Measurements from ENCODE around the gene KCTD4. TPM values are rescaled to one million over a fixed set of nuclear protein-coding genes. Genes with fewer than 3 reads are reported as not detected.

KCTD4 gene
- total and polyA plus RNA-seq, 10 of the 15 experiments (the other 5 are each of a cell fraction or from before 2014, with no cell fraction given), result 0.09 TPM; not detected in 9

DNA sequence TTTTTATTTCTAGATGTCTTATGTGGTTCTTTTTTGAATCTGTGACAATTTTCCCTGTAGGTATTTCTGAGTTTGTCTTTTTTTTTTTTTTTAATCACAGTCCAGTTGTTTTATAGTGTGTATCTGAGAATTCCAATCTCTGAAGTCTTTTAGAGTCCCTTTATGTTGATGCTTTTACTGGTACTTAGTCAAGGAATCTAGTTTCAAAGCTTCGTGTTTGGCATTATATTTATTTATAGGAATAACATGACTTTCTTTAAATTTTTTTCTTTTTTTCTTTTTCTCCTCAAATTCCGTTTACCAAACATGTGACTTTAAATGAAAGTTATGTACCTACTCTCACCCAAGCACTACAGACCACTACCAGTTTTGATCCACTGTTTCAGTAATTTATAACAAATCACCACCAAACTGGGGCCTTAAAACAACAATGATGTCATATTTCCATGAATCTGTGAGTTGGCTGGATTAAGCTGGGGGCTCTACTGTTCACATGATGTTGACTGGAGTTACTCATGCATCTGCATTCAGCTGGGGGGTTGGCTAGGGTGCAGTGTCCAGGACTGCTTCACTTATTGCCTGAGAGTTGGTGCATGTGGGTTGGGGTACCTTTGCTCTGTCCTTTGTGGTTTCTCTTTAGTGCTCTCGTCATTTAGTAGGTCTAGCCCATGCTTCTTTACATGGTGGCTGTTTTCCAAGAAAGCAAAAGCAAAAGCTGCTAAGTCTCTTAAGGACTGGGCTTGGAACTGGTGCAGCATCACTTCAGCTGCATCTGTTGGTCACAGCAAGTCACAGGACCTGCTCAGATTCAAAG lies 22.3 kb downstream of the KCTD4 start (continued):
- no peak for TF ChIP-seq ZBTB40 (IDR thresholded peaks at IDR 0.05; ENCODE audit: borderline replicate concordance)
- no peak for TF ChIP-seq GATAD2B (conservative IDR thresholded peaks at IDR 0.05; ENCODE audit: low read depth)
- no peak for TF ChIP-seq ZNF24 (IDR thresholded peaks at IDR 0.05)
- no peak for TF ChIP-seq NFYB (IDR thresholded peaks at IDR 0.05; ENCODE audit: insufficient read depth, low read depth, low read length)
- no peak for TF ChIP-seq SIX5 (IDR thresholded peaks at IDR 0.05; ENCODE audit: low read depth, low read length, severe bottlenecking)
- TF ChIP-seq SUZ12 (IDR thresholded peaks at IDR 0.05; ENCODE audit: unreplicated experiment), result no peak
- TF ChIP-seq E2F4 (IDR thresholded peaks at IDR 0.05; ENCODE audit: low read depth, low read length), result no peak
- no peak for TF ChIP-seq CTCF (IDR thresholded peaks at IDR 0.05 in 2 of 3, conservative IDR thresholded peaks at IDR 0.05 in 1 of 3; ENCODE audit: control insufficient read depth in 2 of 3, extremely low read depth in 1 of 3, insufficient read depth in 1 of 3, low read depth in 3 of 3, low read length in 3 of 3)
- no peak for TF ChIP-seq ETV6 (conservative IDR thresholded peaks at IDR 0.05 in 1 of 2, IDR thresholded peaks at IDR 0.05 in 1 of 2; ENCODE audit: borderline replicate concordance in 1 of 2, low read depth in 1 of 2)
- TF ChIP-seq CBX3 (IDR thresholded peaks at IDR 0.05; ENCODE audit: borderline replicate concordance, low read depth), result no peak
- no peak for TF ChIP-seq POU2F2 (IDR thresholded peaks at IDR 0.05; ENCODE audit: borderline replicate concordance, low read depth, low read length)
- TF ChIP-seq NFYA (IDR thresholded peaks at IDR 0.05; ENCODE audit: borderline replicate concordance, low read depth, low read length), result no peak

Measured in GM12878 (cell line).